Hepatocyte (in vitro differentiated cells): ENCODE measurements around the gene GDPD3. TPM values are rescaled to one million over a fixed set of nuclear protein-coding genes. Genes with fewer than 3 reads are reported as not detected.
A peak's percentile ranks its signal among the peaks of the same experiment; 100 is the strongest.

Experiments
- DNase-seq: peaks from one replicate; pipeline ENCODE4 v3.0.0-alpha.2; 2016; ENCODE audit warnings: low spot score
- H2AFZ ChIP-seq: fragments of 200-600 bp; sonication (generic); 2 replicates; pipeline ENCODE4 v1.6.0; 2016; ENCODE audit warnings: antibody characterized with exemption, mild to moderate bottlenecking
- H3K27ac ChIP-seq: fragments of 200-600 bp; sonication (generic); 2 replicates; pipeline ENCODE4 v1.5.1; 2016; ENCODE audit warnings: mild to moderate bottlenecking
- H3K27me3 ChIP-seq: fragments of 200-600 bp; sonication (generic); 2 replicates; pipeline ENCODE4 v1.6.1; 2016
- H3K36me3 ChIP-seq: fragments of 200-600 bp; sonication (generic); replicated peaks from 2 replicates; pipeline ENCODE4 v1.5.1; 2016; ENCODE audit warnings: low read depth; ENCODE audit not compliant: insufficient read depth
- H3K4me1 ChIP-seq: fragments of 200-600 bp; sonication (generic); 2 replicates; pipeline ENCODE4 v1.5.1; 2016; ENCODE audit warnings: mild to moderate bottlenecking, moderate library complexity; ENCODE audit not compliant: insufficient read depth
- H3K4me2 ChIP-seq: fragments of 200-600 bp; sonication (generic); 2 replicates; pipeline ENCODE4 v1.6.0; 2016
- H3K4me3 ChIP-seq: fragments of 200-600 bp; sonication (generic); 2 replicates; pipeline ENCODE4 v1.5.1; 2016; ENCODE audit warnings: mild to moderate bottlenecking
- H3K79me2 ChIP-seq: fragments of 200-600 bp; sonication (generic); 2 replicates; pipeline ENCODE4 v1.6.0; 2017; ENCODE audit warnings: mild to moderate bottlenecking
- H3K9me2 ChIP-seq: fragments of 200-600 bp; sonication (generic); replicated peaks from 2 replicates; pipeline ENCODE4 v1.6.0; 2017; ENCODE audit warnings: mild to moderate bottlenecking; ENCODE audit not compliant: insufficient read depth
- H3K9me3 ChIP-seq: fragments of 200-600 bp; sonication (generic); 2 replicates; pipeline ENCODE4 v1.5.1; 2016; ENCODE audit warnings: low read depth, mild to moderate bottlenecking
- H4K20me1 ChIP-seq: fragments of 200-600 bp; sonication (generic); 2 replicates; pipeline ENCODE4 v1.6.0; 2016; ENCODE audit warnings: mild to moderate bottlenecking; ENCODE audit not compliant: insufficient read depth, poor library complexity, severe bottlenecking
- EZH2 ChIP-seq: fragments of 200-600 bp; sonication (generic); IDR thresholded peaks from 2 replicates; pipeline ENCODE4 v1.6.1; 2016; ENCODE audit warnings: antibody characterized with exemption, mild to moderate bottlenecking, borderline replicate concordance
- EZH2phosphoT487 ChIP-seq: fragments of 200-600 bp; sonication (generic); IDR thresholded peaks from one replicate; pipeline ENCODE4 v1.6.1; 2018; ENCODE audit warnings: antibody characterized with exemption, mild to moderate bottlenecking, low read depth, moderate library complexity; ENCODE audit not compliant: unreplicated experiment, severe bottlenecking
- WGBS: methylation state at CpG from one replicate; pipeline ENCODE4 v1.1.6; 2016; ENCODE audit warnings: low lambda C conversion rate; ENCODE audit errors: missing lambda C conversion rate; 5-methylcytosine and 5-hydroxymethylcytosine counted together
- polyA plus RNA-seq: library from polyadenylated mRNA; unstranded; fragments of >200 nt; fragmentation: Nextera tagmentation; extraction: Ambion mirVana; gene quantifications from 2 replicates; pipeline ENCODE4 v1.2.1, GENCODE V29; 2016
- total RNA-seq: library from RNA; depleted of rRNA; stranded (reverse); fragments of >200 nt; gene quantifications from 2 replicates; pipeline ENCODE4 v1.2.3, GENCODE V29; 2014
- TF ChIP-seq, protein P1 (sequence below): fragments of 200-600 bp; sonication (generic); IDR thresholded peaks from 2 replicates; pipeline ENCODE4 v1.5.1; 2016; ENCODE audit warnings: antibody characterized with exemption, mild to moderate bottlenecking; ENCODE audit not compliant: poor library complexity

GDPD3 gene
- total and polyA plus RNA-seq, 2 experiments from 2014 or later = 0.67 to 5.4 TPM

DNA sequence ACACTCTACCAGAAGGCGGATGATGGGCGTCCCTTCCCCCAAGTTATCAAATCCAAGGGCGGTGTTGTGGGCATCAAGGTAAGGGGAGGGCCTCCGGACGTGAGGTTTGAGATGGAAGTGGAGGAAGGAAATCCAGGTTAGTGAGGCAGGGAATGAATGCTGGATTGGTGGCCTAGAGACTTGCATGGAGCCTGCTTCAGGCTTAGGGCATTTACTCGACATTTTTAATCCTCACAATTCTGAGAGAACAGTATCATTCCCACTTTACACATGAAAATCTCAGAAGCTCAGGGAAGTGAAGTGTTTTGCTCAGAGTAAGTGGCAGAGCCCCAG is 45.8 kb downstream of the GDPD3 start:
- WGBS = 95% methylated on average over 6 of the region's 6 CpGs
- Histone ChIP-seq H3K9me3 (no peaks in the 10 kb centered on the region), H3K27me3 (no peaks in the 10 kb centered on the region), H3K36me3 (no peaks in the 10 kb centered on the region), H3K4me2 (peak overlapping the region; percentile 89), H3K79me2 (peaks cover 47% of the 10 kb centered on the region), H3K4me1 (peaks cover 20% of the 10 kb centered on the region), H3K9me2 (no peaks in the 10 kb centered on the region), H3K27ac (no peak overlapping the region), H2AFZ (no peak overlapping the region), H3K4me3 (no peak overlapping the region), H4K20me1 (peaks cover 15% of the 10 kb centered on the region)
- no peak for DNase-seq
- TF ChIP-seq, protein P1, sequence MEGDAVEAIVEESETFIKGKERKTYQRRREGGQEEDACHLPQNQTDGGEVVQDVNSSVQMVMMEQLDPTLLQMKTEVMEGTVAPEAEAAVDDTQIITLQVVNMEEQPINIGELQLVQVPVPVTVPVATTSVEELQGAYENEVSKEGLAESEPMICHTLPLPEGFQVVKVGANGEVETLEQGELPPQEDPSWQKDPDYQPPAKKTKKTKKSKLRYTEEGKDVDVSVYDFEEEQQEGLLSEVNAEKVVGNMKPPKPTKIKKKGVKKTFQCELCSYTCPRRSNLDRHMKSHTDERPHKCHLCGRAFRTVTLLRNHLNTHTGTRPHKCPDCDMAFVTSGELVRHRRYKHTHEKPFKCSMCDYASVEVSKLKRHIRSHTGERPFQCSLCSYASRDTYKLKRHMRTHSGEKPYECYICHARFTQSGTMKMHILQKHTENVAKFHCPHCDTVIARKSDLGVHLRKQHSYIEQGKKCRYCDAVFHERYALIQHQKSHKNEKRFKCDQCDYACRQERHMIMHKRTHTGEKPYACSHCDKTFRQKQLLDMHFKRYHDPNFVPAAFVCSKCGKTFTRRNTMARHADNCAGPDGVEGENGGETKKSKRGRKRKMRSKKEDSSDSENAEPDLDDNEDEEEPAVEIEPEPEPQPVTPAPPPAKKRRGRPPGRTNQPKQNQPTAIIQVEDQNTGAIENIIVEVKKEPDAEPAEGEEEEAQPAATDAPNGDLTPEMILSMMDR = no peak
- TF ChIP-seq EZH2 (no peak), EZH2phosphoT487 (no peak)

DNA sequence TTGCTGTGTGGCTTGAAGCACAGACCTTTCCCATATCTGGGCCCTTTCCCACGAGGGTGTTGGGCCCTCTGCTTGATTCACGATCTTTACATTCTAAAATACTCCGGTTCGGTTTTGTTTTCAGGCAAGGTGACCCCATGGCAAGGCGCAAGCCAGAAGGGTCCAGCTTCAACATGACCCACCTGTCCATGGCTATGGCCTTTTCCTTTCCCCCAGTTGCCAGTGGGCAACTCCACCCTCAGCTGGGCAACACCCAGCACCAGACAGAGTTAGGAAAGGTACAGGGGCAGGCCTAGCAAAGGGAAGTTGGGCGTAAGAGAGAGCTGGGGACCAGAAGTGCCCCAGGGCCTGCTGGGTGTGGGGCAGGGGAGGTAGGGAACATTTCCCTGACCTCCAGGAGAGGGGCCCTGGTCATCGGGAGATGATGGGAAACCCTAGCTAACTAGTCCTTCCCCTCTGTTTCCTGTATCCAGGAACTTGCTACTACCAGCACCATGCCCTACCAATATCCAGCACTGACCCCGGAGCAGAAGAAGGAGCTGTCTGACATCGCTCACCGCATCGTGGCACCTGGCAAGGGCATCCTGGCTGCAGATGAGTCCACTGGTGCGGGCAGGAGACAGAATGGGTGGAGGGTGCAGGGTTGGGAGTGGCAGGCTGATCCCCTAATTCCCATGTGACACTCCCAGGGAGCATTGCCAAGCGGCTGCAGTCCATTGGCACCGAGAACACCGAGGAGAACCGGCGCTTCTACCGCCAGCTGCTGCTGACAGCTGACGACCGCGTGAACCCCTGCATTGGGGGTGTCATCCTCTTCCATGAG is 46.4 kb downstream of the GDPD3 start:
- Histone ChIP-seq H3K27me3 (no peaks in the 10 kb centered on the region), H3K4me2 (peak overlapping the region; percentile 89), H4K20me1 (peaks cover 15% of the 10 kb centered on the region), H3K9me3 (no peaks in the 10 kb centered on the region), H3K36me3 (no peaks in the 10 kb centered on the region), H2AFZ (no peak overlapping the region), H3K79me2 (peaks cover 47% of the 10 kb centered on the region), H3K27ac (peak overlapping the region; percentile 98), H3K4me3 (peak overlapping the region; percentile 86), H3K9me2 (no peaks in the 10 kb centered on the region), H3K4me1 (peaks cover 20% of the 10 kb centered on the region)
- DNase-seq = no peak
- TF ChIP-seq EZH2phosphoT487 (no peak), EZH2 (no peak)
- TF ChIP-seq, protein P1 = no peak
- 81% methylated on average over 21 of the region's 21 CpGs for WGBS

DNA sequence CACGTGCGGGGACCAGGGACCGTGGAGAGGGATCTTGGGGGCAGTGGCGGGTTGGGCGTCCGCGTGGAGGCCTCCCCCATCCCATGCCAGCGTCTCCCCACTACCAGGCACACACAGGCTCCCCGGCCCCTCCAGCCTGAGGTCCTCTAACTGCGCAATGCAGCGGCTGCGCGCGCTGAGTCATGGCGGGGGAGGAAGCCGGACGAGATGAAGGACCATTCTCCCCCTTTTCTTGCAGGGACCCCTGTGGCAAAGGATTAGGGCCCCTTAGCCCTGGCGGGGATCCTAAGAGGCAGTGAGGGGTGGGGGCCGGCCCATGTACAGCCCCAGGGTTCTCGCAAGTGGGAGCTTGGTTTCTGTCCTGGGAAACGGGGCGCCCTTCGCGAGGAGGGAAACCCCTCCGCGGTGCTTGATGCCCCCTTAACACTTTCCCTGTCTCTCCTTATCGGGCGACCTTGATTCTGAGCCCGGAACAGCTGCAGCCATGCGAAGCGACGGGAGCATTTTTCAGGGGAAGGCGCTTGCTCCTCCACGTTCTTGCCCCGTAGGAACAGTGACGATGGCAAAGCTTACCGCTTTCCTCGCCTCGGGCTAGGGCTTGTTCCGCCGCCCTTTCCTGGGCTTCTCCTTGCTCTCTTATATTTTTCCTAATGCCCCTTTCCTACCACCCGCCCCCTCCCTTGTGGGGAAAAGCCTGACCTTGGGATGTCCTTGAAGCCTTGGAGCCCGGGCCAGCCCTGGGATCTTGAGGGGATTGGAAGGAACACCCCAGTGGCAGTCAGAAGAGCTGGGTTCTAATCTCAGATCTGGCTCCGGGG is 47.2 kb downstream of the GDPD3 start:
- Histone ChIP-seq H3K4me1 (peaks cover 21% of the 10 kb centered on the region), H3K36me3 (no peaks in the 10 kb centered on the region), H4K20me1 (peaks cover 15% of the 10 kb centered on the region), H3K9me2 (no peaks in the 10 kb centered on the region), H3K4me3 (peak overlapping the region; percentile 86), H3K27me3 (no peaks in the 10 kb centered on the region), H3K79me2 (peaks cover 47% of the 10 kb centered on the region), H3K4me2 (peak overlapping the region; percentile 89), H2AFZ (no peak overlapping the region), H3K27ac (peak overlapping the region; percentile 98), H3K9me3 (no peaks in the 10 kb centered on the region)
- TF ChIP-seq, protein P1 = no peak
- TF ChIP-seq EZH2 (no peak), EZH2phosphoT487 (no peak)
- under 1% methylated on average over 40 of the region's 44 CpGs for WGBS
- DNase-seq = peak; percentile 80
